Prostate gland (tissue), 2 donors: ENCODE measurements around the gene DHX8.
"Not testable (repeated sequence)": the region's sequence is repeated elsewhere in the genome, so short reads cannot be mapped to it uniquely, and the experiment has no call there.

ENCODE experiments used
- CTCF ChIP-seq, 4 experiments: fragments of 200-600 bp in 2 of 4; fragments of 450-650 bp in 2 of 4; sonication (generic) in 2 of 4; IDR thresholded peaks; 1 replicate in 3 of 4; 2 replicates in 1 of 4; pipeline ENCODE4 v1.5.1; 2016 to 2019; ENCODE audit warnings: antibody characterized with exemption in 4 of 4, mild to moderate bottlenecking in 2 of 4, moderate library complexity in 2 of 4
- POLR2AphosphoS5 ChIP-seq: sonication (generic); formaldehyde crosslinking; IDR thresholded peaks from one replicate; pipeline ENCODE4 v1.6.1; 2017; ENCODE audit warnings: antibody characterized with exemption

DNA sequence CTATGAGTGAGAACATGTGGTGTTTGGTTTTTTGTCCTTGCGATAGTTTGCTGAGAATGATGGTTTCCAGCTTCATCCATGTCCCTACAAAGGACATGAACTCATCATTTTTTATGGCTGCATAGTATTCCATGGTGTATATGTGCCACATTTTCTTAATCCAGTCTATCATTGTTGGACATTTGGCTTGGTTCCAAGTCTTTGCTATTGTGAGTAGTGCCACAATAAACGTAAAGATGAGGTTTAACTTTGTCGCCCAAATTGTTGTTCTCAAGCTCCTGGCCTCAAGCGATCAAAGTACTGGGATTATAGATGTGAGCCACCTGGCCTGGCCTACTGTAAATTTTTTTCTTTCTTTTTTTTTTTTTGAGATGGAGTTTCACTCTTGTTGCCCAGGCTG lies 21.2 kb upstream of the DHX8 start:
- TF ChIP-seq CTCF (IDR thresholded peaks at IDR 0.05); POLR2AphosphoS5: not testable (repeated sequence)
